AG08396 (cell line): ENCODE measurements around the gene SLC1A4.
A peak's percentile ranks its signal among the peaks of the same experiment; 100 is the strongest.

Experiments used
- DNase-seq: peaks from one replicate; pipeline ENCODE4 v3.0.0; 2012; ENCODE audit warnings: low spot score, mixed read lengths

Gene SLC1A4

DNA sequence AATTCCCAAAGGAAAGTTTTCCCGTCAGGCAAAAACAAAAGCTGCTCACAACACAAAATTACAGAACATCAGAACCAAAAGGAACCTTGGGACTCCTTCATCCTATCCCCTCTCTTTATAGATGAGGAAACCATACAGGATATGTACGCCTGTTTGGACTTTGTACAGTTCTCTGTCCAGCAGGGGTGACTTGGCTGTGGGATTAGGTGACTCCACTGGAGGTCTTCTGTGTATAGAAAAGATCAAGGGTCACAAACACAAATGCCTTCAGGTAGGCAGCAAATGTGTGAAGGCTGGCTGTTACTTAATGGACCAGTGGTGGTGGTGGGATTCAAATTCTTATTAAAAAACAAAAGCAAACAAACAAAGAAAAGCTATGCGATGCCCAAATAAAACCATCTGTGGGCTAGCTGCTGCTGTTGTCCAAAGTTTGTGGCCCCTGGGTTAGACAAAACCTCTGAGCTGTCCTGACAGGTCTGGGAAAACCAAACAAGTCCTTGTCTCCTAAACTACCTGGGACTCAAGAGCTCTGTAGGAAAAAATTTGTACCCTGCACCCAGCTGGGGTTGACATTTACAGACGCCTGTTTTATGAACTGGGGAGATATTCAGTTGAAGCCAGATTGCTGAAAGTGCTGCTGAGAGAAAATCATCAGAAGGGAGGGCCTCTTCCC lies 65.7 kb downstream of the SLC1A4 start:
- DNase-seq = no peak

- DNase-seq = no peak
Observed at GRCh38 chr2:65055422-65056214, 66.4 kb downstream of the SLC1A4 start.

- DNase-seq = peak; percentile 98
Observed at GRCh38 chr2:65056215-65057053, 67.2 kb downstream of the SLC1A4 start, which contains the start of gene CEP68. Gene CEP68 (plus strand): TSS chr2:65056416. CDS start chr2:65069445, 13,029 bp downstream.

DNA sequence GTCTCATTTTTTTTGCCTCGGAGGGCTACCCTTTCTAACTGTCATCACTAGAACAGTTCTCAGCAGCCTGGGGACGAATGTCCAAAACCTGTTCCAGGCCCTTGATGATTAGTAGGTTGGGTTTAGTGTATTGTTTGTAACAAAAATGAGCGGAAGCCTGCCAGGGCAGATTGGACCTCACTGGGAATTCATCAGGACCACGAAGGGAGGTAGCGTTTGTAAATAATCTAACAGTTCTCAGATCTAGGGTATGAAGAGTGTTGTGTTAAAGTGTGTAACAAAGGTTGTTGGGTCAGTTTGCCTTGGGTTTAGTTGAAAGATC lies 67.8 kb downstream of the SLC1A4 start:
- DNase-seq = peak; percentile 17

GRCh38 chr2:65057391-65058052 lies 68.3 kb downstream of the SLC1A4 start:
- DNase-seq = no peak

- no peak for DNase-seq
Observed at GRCh38 chr2:65059071-65059470, 69.9 kb downstream of the SLC1A4 start.

GRCh38 chr2:65061146-65061909 lies 72.1 kb downstream of the SLC1A4 start:
- no peak for DNase-seq

- DNase-seq = no peak
Observed at GRCh38 chr2:65061910-65062339, 72.7 kb downstream of the SLC1A4 start.

DNA sequence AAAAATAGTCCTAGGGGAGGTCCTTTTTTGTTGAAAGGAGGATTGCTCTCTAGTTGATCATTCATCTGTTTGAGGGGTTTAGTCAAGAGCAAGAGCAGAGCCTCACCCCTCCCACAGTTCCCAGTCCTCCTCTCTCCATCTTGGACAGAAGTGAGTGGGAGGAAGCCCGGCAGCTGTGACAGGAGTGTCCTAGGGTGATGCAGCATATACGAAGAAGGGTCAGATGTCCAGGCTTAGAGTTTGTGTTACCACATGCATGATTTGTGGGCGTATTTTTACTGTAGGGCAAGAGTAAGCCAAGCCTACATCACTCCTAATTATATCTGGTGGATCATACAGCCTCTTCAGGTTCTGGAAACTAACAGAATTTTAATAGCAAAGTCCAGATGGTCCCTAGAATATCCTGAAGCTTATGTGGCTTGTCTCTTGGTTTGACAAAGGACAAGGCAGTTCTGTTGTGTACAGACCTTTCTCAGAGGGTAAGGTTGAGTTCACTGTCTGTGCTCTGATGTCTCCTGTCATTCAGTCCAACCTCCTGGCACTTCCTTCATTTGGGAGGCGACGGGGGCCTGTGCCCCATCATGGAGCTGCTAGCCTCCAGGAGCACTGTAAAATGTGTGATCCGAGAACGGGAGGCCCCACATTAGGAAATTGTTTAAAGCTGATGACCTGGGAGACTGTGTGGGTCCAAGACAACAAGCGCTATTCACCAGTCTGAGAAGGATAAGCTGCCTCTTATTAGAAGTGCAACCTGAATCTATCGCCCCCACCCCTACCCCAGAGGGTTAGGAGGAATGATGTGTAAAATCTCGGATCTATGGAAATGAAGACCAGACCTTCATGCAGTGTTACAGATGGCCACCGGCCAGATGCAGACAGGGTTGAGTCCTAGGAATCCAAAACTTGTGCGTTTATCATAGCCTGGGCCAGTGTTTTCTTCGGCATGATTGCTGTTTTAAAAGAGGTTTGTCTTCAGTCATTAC lies 73.9 kb downstream of the SLC1A4 start:
- no peak for DNase-seq

DNA sequence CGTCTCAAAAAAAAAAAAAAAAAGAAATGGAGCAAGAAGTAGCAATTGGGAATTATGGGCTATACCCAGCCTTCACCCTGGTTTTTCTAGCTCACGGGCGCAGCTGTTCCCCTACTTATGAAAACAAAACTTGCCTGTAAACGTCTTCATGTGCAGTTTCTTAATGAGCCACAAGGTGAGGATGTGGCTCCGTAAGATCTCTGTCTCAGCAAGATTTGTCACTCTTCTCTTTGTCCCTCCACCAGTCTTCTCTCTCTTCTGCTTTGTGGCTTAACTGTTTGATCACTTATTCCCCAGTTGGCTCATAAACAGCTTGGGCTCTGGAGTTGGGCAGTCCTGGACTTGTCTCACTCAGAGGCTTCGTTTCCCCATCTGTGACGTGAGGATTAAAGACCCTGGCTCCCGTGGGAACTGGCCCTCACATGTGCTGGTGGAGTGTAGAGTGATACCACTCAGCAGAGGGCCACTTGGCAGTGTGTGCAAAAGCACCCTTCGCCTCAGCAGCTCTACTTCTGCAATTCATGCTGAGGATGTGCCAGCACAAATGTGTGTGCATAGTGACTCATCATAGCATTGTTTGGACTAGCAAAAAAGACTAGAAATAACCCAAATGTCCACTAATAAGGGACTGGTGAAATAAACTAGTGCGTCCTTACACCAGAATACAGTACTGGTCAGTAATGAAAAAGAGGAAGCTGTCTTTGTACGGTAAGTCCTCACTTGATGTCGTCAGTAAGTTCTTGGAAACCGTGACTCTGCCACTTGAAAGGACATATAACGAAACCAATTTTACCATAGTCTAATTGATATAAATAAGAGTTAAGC lies 75.7 kb downstream of the SLC1A4 start:
- peak; percentile 58 for DNase-seq

- no peak for DNase-seq
Observed at GRCh38 chr2:65067806-65068553, 78.8 kb downstream of the SLC1A4 start.

DNA sequence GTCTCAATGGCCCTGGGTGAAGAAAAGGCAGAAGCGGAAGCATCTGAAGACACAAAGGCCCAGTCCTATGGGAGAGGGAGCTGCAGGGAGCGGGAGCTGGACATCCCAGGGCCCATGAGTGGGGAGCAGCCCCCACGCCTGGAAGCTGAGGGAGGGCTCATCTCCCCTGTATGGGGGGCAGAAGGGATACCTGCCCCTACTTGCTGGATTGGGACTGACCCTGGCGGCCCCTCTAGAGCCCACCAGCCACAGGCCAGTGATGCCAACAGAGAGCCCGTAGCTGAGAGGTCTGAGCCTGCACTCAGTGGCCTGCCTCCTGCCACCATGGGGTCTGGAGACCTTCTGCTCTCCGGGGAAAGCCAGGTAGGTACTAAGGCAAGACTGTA lies 80.2 kb downstream of the SLC1A4 start:
- DNase-seq = no peak

- peak; percentile 47 for DNase-seq
Observed at GRCh38 chr2:65070172-65070830, 81.1 kb downstream of the SLC1A4 start.

DNA sequence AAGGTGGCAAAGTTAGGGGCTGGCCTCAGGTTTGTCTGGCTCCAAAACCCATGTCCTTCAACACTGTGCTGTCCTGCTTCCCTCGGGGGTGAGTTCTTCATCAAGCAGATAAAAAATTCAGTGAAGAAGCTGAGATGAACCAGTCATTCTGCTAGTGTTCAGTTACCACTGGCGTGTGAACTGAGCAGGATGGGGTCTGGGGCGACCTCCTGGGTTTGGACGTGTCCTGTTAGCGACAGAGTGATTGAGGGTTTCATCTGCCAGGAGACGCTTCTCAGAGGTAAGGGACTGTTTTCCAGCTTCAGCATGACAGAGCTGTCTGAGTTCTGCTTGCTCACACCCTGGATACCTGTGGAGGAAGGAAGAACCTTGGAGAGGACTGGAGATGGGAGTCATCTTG lies 81.7 kb downstream of the SLC1A4 start:
- no peak for DNase-seq

GRCh38 chr2:65071499-65072180 lies 82.4 kb downstream of the SLC1A4 start:
- DNase-seq = no peak

DNA sequence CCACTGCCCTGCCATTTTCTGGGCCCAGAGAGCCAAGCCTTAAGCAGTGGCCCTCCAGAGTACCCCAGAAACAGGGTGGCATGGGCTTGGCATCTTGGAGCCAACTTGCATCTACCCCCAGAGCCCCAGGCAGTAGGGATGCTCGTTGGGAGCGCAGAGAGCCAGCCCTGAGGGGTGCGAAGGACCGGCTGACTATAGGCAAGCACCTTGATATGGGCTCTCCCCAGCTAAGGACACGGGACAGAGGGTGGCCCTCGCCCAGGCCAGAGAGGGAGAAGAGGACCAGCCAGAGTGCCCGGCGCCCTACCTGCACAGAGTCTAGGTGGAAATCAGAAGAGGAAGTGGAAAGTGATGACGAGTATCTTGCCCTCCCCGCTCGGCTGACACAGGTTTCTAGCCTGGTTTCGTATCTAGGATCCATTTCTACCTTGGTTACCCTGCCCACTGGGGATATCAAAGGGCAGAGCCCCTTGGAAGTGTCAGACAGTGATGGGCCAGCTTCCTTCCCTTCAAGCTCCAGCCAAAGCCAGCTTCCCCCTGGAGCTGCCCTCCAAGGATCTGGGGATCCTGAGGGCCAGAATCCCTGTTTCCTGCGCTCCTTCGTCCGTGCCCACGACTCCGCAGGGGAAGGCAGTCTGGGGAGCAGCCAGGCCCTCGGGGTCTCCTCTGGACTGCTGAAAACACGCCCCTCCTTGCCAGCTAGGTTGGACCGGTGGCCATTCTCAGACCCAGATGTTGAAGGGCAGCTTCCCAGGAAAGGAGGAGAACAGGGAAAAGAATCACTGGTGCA lies 83.2 kb downstream of the SLC1A4 start:
- DNase-seq = no peak
